Glomerular endothelial cell (primary cell): ENCODE measurements around the gene FGF21. TPM values are rescaled to one million over a fixed set of nuclear protein-coding genes. Genes with fewer than 3 reads are reported as not detected.

Source experiments
- total RNA-seq: library from RNA; depleted of rRNA; stranded (reverse); fragments of >200 nt; gene quantifications from 2 replicates; pipeline ENCODE4 v1.2.3, GENCODE V29; 2015

Gene FGF21
- total RNA-seq, 1 donor from 2014 or later, result not detected

Other genes starting within 250 kb of the FGF21 start
- not detected in 2 replicates for gene LMTK3, start 243.7 kb upstream of the FGF21 start, total RNA-seq
- 0.19 TPM in 1 of 2 replicates, not detected in the other for gene SULT2B1, start 203.4 kb upstream of the FGF21 start, total RNA-seq
- gene SPACA4, start 148.8 kb upstream of the FGF21 start, total RNA-seq, result not detected in 2 replicates
- gene FAM83E, start 140.4 kb upstream of the FGF21 start, total RNA-seq, result not detected in 2 replicates
- 1,686 and 2,007 TPM in 2 replicates for gene RPL18, start 136.3 kb upstream of the FGF21 start, total RNA-seq
- 8.9 and 21.2 TPM in 2 replicates for gene SPHK2, start 136.0 kb upstream of the FGF21 start, total RNA-seq
- gene DBP, start 118.1 kb upstream of the FGF21 start, total RNA-seq, result 2.9 and 4.1 TPM in 2 replicates
- gene CA11, start 109.3 kb upstream of the FGF21 start, total RNA-seq, result 2.6 and 3.2 TPM in 2 replicates
- 1.4 and 1.8 TPM in 2 replicates for gene NTN5, start 82.5 kb upstream of the FGF21 start, total RNA-seq
- not detected in 2 replicates for gene FUT2, start 59.6 kb upstream of the FGF21 start, total RNA-seq
- gene MAMSTR, start 35.8 kb upstream of the FGF21 start, total RNA-seq, result 0.29 and 1.6 TPM in 2 replicates
- 153 and 158 TPM in 2 replicates for gene RASIP1, start 14.9 kb upstream of the FGF21 start, total RNA-seq
- not detected in 2 replicates for gene IZUMO1, start 8.6 kb upstream of the FGF21 start, total RNA-seq
- 6.1 and 6.4 TPM in 2 replicates for gene FUT1, start 2.9 kb upstream of the FGF21 start, total RNA-seq
- gene BCAT2, start 55.5 kb downstream of the FGF21 start, total RNA-seq, result 53.3 and 71.8 TPM in 2 replicates
- 38.8 and 39.6 TPM in 2 replicates for gene HSD17B14, start 81.0 kb downstream of the FGF21 start, total RNA-seq
- 2.4 and 4.0 TPM in 2 replicates for gene PLEKHA4, start 113.1 kb downstream of the FGF21 start, total RNA-seq
- 74.2 and 82.8 TPM in 2 replicates for gene PPP1R15A, start 116.9 kb downstream of the FGF21 start, total RNA-seq
- gene TULP2, start 143.2 kb downstream of the FGF21 start, total RNA-seq, result 0.19 TPM in 1 of 2 replicates, not detected in the other
- 446 and 494 TPM in 2 replicates for gene NUCB1, start 144.8 kb downstream of the FGF21 start, total RNA-seq
- gene DHDH, start 178.2 kb downstream of the FGF21 start, total RNA-seq, result not detected in 2 replicates
- gene BAX, start 199.4 kb downstream of the FGF21 start, total RNA-seq, result 208 and 237 TPM in 2 replicates
- gene FTL, start 209.8 kb downstream of the FGF21 start, total RNA-seq, result 2,985 and 5,472 TPM in 2 replicates
- gene GYS1, start 237.8 kb downstream of the FGF21 start, total RNA-seq, result 40.0 and 41.5 TPM in 2 replicates
- gene RUVBL2, start 238.4 kb downstream of the FGF21 start, total RNA-seq, result 132 and 133 TPM in 2 replicates